LNCaP clone FGC (cell line): ENCODE measurements around the gene MEP1A.

ENCODE experiments used
- DNase-seq: peaks from one replicate; pipeline ENCODE4 v3.0.0-alpha.2; 2011; ENCODE audit warnings: low read depth
- H3K4me3 ChIP-seq: 2 replicates; pipeline ENCODE4 v1.5.1; 2011; ENCODE audit warnings: mild to moderate bottlenecking, low read depth, low read length, control low read depth
- TF ChIP-seq, protein P1 (sequence below): IDR thresholded peaks from 2 replicates; pipeline ENCODE4 v1.5.1; 2012; ENCODE audit warnings: mild to moderate bottlenecking; ENCODE audit not compliant: control insufficient read depth, insufficient read depth; ENCODE audit errors: extremely low read depth

The MEP1A gene

DNA sequence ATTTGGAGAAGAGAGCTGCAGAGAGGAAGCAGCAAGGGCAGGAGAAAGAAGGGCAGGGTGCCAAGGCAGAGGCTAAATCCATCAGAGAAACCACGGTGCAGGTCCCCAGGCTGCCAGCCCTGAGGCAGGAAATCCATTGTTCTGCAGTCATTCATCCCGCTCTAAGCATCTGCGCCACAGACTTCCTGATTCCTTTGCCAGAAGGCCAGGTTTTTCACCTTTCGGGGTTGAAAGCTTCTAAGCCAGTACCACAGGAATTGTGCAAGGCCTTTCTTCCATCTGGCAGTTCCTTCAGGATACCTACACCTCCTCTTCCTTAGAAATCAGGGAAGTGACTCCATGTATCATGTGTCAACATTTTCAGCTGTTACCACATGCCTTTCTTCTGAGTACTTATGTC, 82.9 kb downstream of the MEP1A start:
- TF ChIP-seq, protein P1, sequence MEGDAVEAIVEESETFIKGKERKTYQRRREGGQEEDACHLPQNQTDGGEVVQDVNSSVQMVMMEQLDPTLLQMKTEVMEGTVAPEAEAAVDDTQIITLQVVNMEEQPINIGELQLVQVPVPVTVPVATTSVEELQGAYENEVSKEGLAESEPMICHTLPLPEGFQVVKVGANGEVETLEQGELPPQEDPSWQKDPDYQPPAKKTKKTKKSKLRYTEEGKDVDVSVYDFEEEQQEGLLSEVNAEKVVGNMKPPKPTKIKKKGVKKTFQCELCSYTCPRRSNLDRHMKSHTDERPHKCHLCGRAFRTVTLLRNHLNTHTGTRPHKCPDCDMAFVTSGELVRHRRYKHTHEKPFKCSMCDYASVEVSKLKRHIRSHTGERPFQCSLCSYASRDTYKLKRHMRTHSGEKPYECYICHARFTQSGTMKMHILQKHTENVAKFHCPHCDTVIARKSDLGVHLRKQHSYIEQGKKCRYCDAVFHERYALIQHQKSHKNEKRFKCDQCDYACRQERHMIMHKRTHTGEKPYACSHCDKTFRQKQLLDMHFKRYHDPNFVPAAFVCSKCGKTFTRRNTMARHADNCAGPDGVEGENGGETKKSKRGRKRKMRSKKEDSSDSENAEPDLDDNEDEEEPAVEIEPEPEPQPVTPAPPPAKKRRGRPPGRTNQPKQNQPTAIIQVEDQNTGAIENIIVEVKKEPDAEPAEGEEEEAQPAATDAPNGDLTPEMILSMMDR, result no peak
- no peak overlapping the region for H3K4me3 ChIP-seq
- no peak for DNase-seq

DNA sequence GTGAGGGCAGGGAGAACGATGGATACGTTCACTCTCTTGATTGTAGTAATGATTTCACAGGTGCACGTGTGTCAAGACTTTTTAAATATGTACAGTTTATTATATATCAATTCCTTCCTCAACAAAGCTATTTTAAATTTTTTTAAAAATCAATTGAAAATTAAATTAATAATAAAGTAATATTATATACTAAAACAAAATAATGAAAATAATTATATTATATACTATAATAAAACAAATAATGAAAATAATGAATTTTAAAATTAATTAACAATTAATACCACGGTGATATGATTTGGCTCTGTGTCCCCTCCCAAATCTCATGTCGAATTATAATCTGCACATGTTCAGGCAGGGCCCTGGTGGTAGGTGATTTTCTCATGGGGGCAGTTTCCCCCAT, 85.8 kb downstream of the MEP1A start:
- TF ChIP-seq, protein P1, result no peak
- DNase-seq, result no peak
- no peak overlapping the region for H3K4me3 ChIP-seq

DNA sequence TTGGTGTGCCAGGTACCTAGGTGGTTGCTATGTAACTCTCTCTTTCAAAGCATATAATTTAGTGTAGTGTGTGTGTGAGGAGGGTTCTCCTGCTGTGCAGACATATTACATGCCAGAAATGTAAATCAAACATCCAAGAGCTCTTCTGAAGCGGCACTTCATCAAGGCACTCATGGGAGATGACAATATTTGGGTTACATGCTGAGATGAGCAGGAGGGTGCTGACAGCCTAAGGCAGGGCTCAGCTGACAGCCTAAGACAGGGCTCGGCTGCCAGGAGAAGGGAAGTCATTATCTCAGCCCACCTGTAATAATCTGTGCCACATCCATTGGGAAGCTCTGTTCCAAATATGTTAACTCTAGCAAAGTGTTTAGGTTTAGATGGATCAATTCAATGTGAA, 89.5 kb downstream of the MEP1A start:
- no peak for DNase-seq
- no peak overlapping the region for H3K4me3 ChIP-seq
- TF ChIP-seq, protein P1, result no peak

DNA sequence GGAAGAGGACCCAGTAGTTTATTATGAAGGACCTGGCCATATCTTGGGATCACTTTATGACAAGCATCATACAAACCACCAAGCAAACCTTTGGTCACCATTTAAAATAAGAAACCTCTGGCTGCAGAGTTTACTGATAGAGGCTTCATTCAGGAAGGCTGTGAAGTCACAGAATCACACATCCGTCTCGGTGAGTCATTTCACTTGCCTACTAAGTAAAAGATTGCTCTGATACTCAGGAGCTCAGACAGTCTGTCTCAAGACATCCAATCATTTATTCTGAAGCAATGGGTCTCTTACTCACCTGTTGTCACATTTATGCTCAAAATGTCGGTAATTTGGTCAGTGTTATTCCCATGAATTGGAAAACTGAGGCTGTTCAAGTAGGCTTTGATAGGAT, 94.8 kb downstream of the MEP1A start:
- TF ChIP-seq, protein P1, result no peak

DNA sequence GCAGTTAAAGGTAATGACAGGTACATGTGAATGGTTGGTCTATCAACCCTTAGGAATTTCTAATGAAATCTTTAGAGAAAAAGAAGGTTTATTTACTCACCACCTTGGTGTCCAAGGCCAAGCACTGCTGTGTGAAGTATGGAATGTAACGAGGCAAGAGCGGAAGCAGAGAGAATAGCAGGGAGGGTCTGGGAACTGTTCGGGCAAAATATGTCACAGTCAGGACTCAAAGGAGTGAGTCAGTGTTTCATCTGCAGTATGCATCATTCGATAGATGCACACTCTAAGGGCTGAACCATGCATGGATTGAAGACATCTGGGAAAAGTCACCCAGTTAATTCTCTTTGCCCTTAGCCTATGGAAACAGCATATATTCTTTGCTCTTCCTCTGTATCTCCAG, 95.4 kb downstream of the MEP1A start:
- TF ChIP-seq, protein P1, result no peak
- no peak for DNase-seq
- H3K4me3 ChIP-seq, result no peak overlapping the region

More for the DNA sequence above, 94.8 kb downstream of the MEP1A start:
- DNase-seq, result no peak
- no peak overlapping the region for H3K4me3 ChIP-seq
